IMR-90 (cell line): ENCODE measurements around the gene LRRC36. TPM values are rescaled to one million over a fixed set of nuclear protein-coding genes. Genes with fewer than 3 reads are reported as not detected.
A peak's percentile ranks its signal among the peaks of the same experiment; 100 is the strongest.

Experiments used
- ATAC-seq: fragments of 200-7000 bp; cut with Tn5 transposase; 2 replicates; pipeline ENCODE4 v1.9.1; 2020; ENCODE audit warnings: low read depth, mild to moderate bottlenecking, moderate library complexity
- BruUV-seq: library from RNA; stranded (reverse); fragments of 400-500 nt; replicated peaks from 2 replicates; lab custom pipeline; 2021; lab: Mats Ljungman, UMichigan
- CTCF ChIA-PET: fragments of 300-600 bp; formaldehyde crosslinking; extraction: SDS; loops from one replicate; lab custom pipeline; 2021; ENCODE audit warnings: antibody characterized with exemption; lab: Yijun Ruan, JAX
- POLR2A ChIA-PET: fragments of 300-600 bp; sonication (Branson Sonifier 250); formaldehyde crosslinking; loops from one replicate; lab custom pipeline; 2022; ENCODE audit warnings: antibody characterized with exemption; ENCODE audit not compliant: unreplicated experiment; lab: Charles Lee
- DNase-seq: peaks from one replicate; pipeline ENCODE4 v3.0.0; 2013
- H2AFZ ChIP-seq: replicated peaks from 2 replicates; pipeline ENCODE3; 2013; ENCODE audit warnings: low read length, mild to moderate bottlenecking; ENCODE audit not compliant: poor library complexity
- H2AK5ac ChIP-seq: 2 replicates; pipeline ENCODE4 v1.6.1; 2013; ENCODE audit warnings: low read depth, low read length, inconsistent platforms
- H2AK9ac ChIP-seq: replicated peaks from 2 replicates; pipeline ENCODE3; 2013; ENCODE audit warnings: mild to moderate bottlenecking, low read depth, low read length, moderate library complexity; ENCODE audit not compliant: poor library complexity
- H2BK120ac ChIP-seq: 2 replicates; pipeline ENCODE4 v1.6.1; 2013; ENCODE audit warnings: low read depth, low read length, inconsistent platforms
- H2BK15ac ChIP-seq: 3 replicates; pipeline ENCODE4 v1.6.1; 2013; ENCODE audit warnings: low read depth, low read length, inconsistent platforms
- H2BK20ac ChIP-seq: 2 replicates; pipeline ENCODE4 v1.6.1; 2013; ENCODE audit warnings: low read depth, mild to moderate bottlenecking, inconsistent platforms, low read length, moderate library complexity
- H2BK5ac ChIP-seq: 2 replicates; pipeline ENCODE4 v1.6.1; 2013; ENCODE audit warnings: mild to moderate bottlenecking, low read depth, low read length, inconsistent platforms; ENCODE audit not compliant: poor library complexity, severe bottlenecking
- H3K14ac ChIP-seq: replicated peaks from 2 replicates; pipeline ENCODE4 v1.6.1; 2013; ENCODE audit warnings: low read depth, low read length, inconsistent platforms
- H3K18ac ChIP-seq: 2 replicates; pipeline ENCODE4 v1.6.1; 2013; ENCODE audit warnings: low read depth, low read length, control low read depth
- H3K23ac ChIP-seq: 2 replicates; pipeline ENCODE4 v1.6.1; 2013; ENCODE audit warnings: low read depth, low read length, inconsistent platforms
- H3K27ac ChIP-seq: 2 replicates; pipeline ENCODE4 v1.5.1; 2013; ENCODE audit warnings: mild to moderate bottlenecking, control low read depth, low read length; ENCODE audit not compliant: insufficient read depth
- H3K27me3 ChIP-seq: 2 replicates; pipeline ENCODE4 v1.6.1; 2013; ENCODE audit warnings: low read length; ENCODE audit not compliant: control insufficient read depth, insufficient read depth
- H3K36me3 ChIP-seq: 2 replicates; pipeline ENCODE4 v1.6.1; 2013; ENCODE audit warnings: low read length, mixed read lengths; ENCODE audit not compliant: control insufficient read depth, insufficient read depth
- H3K4ac ChIP-seq: 2 replicates; pipeline ENCODE4 v1.6.1; 2013; ENCODE audit warnings: low read depth, low read length, inconsistent platforms
- H3K4me1 ChIP-seq: 2 replicates; pipeline ENCODE4 v1.6.1; 2013; ENCODE audit warnings: low read length, mixed read lengths; ENCODE audit not compliant: control insufficient read depth, insufficient read depth
- H3K4me2 ChIP-seq: 2 replicates; pipeline ENCODE4 v1.6.1; 2013; ENCODE audit warnings: low read depth, mild to moderate bottlenecking, control low read depth, low read length, moderate library complexity
- H3K4me3 ChIP-seq: 2 replicates; pipeline ENCODE4 v1.5.1; 2013; ENCODE audit warnings: low read depth, mild to moderate bottlenecking, control low read depth, low read length, moderate library complexity; ENCODE audit not compliant: insufficient read depth
- H3K56ac ChIP-seq: 2 replicates; pipeline ENCODE4 v1.6.1; 2013; ENCODE audit warnings: low read length, inconsistent platforms; ENCODE audit not compliant: insufficient read depth; ENCODE audit errors: extremely low read depth
- H3K79me1 ChIP-seq, 2 experiments: 2 replicates each; pipeline ENCODE4 v1.6.1; 2013; ENCODE audit warnings: low read length in 2 of 2, inconsistent platforms in 1 of 2, low read depth in 1 of 2
- H3K9ac ChIP-seq: 2 replicates; pipeline ENCODE4 v1.6.1; 2013; ENCODE audit warnings: low read depth, low read length, control low read depth
- H3K9me1 ChIP-seq: 2 replicates; pipeline ENCODE4 v1.6.1; 2013; ENCODE audit warnings: low read length, inconsistent platforms; ENCODE audit not compliant: insufficient read depth
- H3K9me3 ChIP-seq: 2 replicates; pipeline ENCODE4 v1.6.1; 2013; ENCODE audit warnings: low read length; ENCODE audit not compliant: control insufficient read depth, insufficient read depth
- H4K20me1 ChIP-seq: 2 replicates; pipeline ENCODE4 v1.6.1; 2013; ENCODE audit warnings: low read length, inconsistent platforms; ENCODE audit not compliant: insufficient read depth
- H4K5ac ChIP-seq: 2 replicates; pipeline ENCODE4 v1.6.1; 2013; ENCODE audit warnings: mild to moderate bottlenecking, low read depth, low read length, control low read depth
- H4K8ac ChIP-seq, 2 experiments: 2 replicates each; pipeline ENCODE4 v1.6.1; 2013; ENCODE audit warnings: low read depth in 2 of 2, low read length in 2 of 2, control low read depth in 1 of 2, inconsistent platforms in 1 of 2
- H4K91ac ChIP-seq: 2 replicates; pipeline ENCODE4 v1.6.1; 2013; ENCODE audit warnings: low read depth, low read length, inconsistent platforms; ENCODE audit not compliant: insufficient read depth
- BHLHE40 ChIP-seq: fragments of 150-350 bp; IDR thresholded peaks from 2 replicates; pipeline ENCODE4 v1.6.1; 2016; ENCODE audit warnings: mild to moderate bottlenecking, low read depth, low read length
- CEBPB ChIP-seq: IDR thresholded peaks from 2 replicates; pipeline ENCODE4 v1.6.1; 2012; ENCODE audit warnings: low read depth, low read length, improper control_type of control experiment
- CHD1 ChIP-seq: IDR thresholded peaks from 2 replicates; pipeline ENCODE4 v1.6.1; 2012; ENCODE audit warnings: low read depth, low read length, improper control_type of control experiment
- MAFK ChIP-seq: IDR thresholded peaks from 2 replicates; pipeline ENCODE4 v1.6.1; 2012; ENCODE audit warnings: low read depth, low read length, improper control_type of control experiment
- MXI1 ChIP-seq: IDR thresholded peaks from 2 replicates; pipeline ENCODE4 v1.6.1; 2012; ENCODE audit warnings: low read depth, mild to moderate bottlenecking, low read length, moderate library complexity, borderline replicate concordance
- NFE2L2 ChIP-seq: fragments of 150-350 bp; IDR thresholded peaks from 2 replicates; pipeline ENCODE4 v1.6.1; 2016; ENCODE audit warnings: low read depth, mild to moderate bottlenecking, low read length
- RAD21 ChIP-seq: IDR thresholded peaks from 2 replicates; pipeline ENCODE4 v1.6.1; 2012; ENCODE audit warnings: low read length, improper control_type of control experiment
- RFX5 ChIP-seq: IDR thresholded peaks from 2 replicates; pipeline ENCODE4 v1.8.0; 2012; ENCODE audit warnings: low read depth, mild to moderate bottlenecking, low read length, moderate library complexity
- WGBS, 2 experiments: methylation state at CpG; one replicate each; pipeline versions ENCODE4 v1.1.5 to v1.1.7; 2013; ENCODE audit warnings: missing lambda C conversion rate in 2 of 2; ENCODE audit not compliant: insufficient read length in 1 of 2; ENCODE audit errors: extremely low coverage in 2 of 2; 5-methylcytosine and 5-hydroxymethylcytosine counted together
- dilution Hi-C: fragments of 300-500 bp; cut with HindIII; formaldehyde crosslinking; loops from one replicate; pipeline ENCODE4 v1.14.3; 2018; ENCODE audit warnings: low sequenced_read_pairs; ENCODE audit not compliant: unreplicated experiment
- in situ Hi-C: fragments of 300-500 bp; cut with MboI; formaldehyde crosslinking; loops from 3 replicates; pipeline ENCODE4 v1.14.3; 2019; ENCODE audit warnings: low sequenced_read_pairs, inconsistent platforms, mixed read lengths
- intact Hi-C: fragments of 100-400 bp; cut with micrococcal nuclease; formaldehyde crosslinking; loops from 2 replicates; pipeline ENCODE4 v1.10.0; 2022
- polyA plus RNA-seq, 3 experiments: library from polyadenylated mRNA; depleted of rRNA; stranded (reverse); fragments of >200 nt; gene quantifications; 2 replicates each; pipeline ENCODE4 v1.2.3, GENCODE V29; 2012; ENCODE audit warnings: low replicate concordance in 1 of 3
- total RNA-seq: library from RNA; depleted of rRNA; stranded (reverse); fragments of >200 nt; gene quantifications from 2 replicates; pipeline ENCODE4 v1.2.3, GENCODE V29; 2012
- TF ChIP-seq, protein P1 (sequence below): fragments of 150-350 bp; IDR thresholded peaks from 2 replicates; pipeline ENCODE4 v1.6.1; 2016; ENCODE audit warnings: low read depth, mild to moderate bottlenecking, low read length, moderate library complexity, borderline replicate concordance
- TF ChIP-seq, protein P2 (sequence below): conservative IDR thresholded peaks from 2 replicates; pipeline ENCODE4 v1.5.1; 2012; ENCODE audit warnings: mild to moderate bottlenecking, low read depth, low read length, improper control_type of control experiment

Gene LRRC36
- total and polyA plus RNA-seq, 2 of the 4 experiments (the other 2 are of a cell fraction), result 0.18 to 0.29 TPM

DNA sequence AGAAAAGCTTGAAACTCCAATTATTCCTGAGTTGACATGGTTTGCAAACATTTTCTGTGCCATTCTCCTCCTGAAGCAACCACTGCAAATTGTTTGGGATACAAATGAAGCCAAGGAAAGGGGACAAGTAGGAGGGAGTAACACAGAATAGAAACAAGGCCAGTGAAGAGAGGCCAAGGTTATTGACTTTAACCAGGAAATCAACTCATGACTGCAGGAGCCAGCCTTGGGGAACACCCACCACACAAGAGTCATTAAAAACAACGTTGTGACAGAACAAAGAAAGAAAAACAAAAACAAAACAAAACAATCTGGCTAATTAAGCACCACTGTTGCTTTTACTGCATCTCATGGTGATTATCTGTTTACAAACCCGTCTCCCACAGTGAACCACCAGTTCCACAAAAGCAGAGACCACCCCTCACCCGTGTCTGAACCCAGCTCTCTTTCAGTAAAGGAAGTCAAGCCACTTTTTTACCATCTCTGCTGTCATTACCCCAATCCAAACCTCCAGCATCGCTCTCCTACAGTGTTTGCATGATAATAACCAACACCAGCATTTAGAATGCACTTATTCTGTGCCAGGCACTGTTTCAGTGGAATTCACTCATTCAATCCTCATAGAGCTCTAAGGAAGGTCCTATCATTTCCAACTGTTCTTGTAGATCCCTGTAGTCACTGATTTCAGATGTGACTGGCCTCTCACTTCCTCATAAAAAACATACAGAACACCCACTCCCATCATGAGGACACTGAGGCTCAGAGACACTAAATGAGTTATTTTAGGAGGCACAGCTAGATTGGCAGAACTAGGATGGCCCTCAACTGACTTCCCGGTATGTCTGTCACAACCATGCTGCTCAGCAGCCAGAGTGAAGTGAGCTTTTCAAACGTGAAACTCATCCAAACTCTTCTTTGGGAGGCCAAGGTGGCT, 87.6 kb downstream of the LRRC36 start:
- no peak for TF ChIP-seq NFE2L2
- TF ChIP-seq MXI1, result no peak
- TF ChIP-seq RAD21, result no peak
- TF ChIP-seq, protein P1, sequence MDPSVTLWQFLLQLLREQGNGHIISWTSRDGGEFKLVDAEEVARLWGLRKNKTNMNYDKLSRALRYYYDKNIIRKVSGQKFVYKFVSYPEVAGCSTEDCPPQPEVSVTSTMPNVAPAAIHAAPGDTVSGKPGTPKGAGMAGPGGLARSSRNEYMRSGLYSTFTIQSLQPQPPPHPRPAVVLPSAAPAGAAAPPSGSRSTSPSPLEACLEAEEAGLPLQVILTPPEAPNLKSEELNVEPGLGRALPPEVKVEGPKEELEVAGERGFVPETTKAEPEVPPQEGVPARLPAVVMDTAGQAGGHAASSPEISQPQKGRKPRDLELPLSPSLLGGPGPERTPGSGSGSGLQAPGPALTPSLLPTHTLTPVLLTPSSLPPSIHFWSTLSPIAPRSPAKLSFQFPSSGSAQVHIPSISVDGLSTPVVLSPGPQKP, result no peak
- TF ChIP-seq BHLHE40, result no peak
- TF ChIP-seq MAFK, result no peak
- TF ChIP-seq, protein P2, sequence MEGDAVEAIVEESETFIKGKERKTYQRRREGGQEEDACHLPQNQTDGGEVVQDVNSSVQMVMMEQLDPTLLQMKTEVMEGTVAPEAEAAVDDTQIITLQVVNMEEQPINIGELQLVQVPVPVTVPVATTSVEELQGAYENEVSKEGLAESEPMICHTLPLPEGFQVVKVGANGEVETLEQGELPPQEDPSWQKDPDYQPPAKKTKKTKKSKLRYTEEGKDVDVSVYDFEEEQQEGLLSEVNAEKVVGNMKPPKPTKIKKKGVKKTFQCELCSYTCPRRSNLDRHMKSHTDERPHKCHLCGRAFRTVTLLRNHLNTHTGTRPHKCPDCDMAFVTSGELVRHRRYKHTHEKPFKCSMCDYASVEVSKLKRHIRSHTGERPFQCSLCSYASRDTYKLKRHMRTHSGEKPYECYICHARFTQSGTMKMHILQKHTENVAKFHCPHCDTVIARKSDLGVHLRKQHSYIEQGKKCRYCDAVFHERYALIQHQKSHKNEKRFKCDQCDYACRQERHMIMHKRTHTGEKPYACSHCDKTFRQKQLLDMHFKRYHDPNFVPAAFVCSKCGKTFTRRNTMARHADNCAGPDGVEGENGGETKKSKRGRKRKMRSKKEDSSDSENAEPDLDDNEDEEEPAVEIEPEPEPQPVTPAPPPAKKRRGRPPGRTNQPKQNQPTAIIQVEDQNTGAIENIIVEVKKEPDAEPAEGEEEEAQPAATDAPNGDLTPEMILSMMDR, result no peak
- TF ChIP-seq CHD1, result no peak
- TF ChIP-seq RFX5, result no peak
- TF ChIP-seq CEBPB, result no peak
- Histone ChIP-seq H2AK9ac (no peak overlapping the region), H2AFZ (no peak overlapping the region), H4K8ac (no peak overlapping the region), H3K56ac (no peak overlapping the region), H3K27me3 (no peaks in the 10 kb centered on the region), H3K9ac (no peak overlapping the region), H3K14ac (no peak overlapping the region), H4K91ac (no peak overlapping the region), H2BK15ac (no peak overlapping the region), H2AK5ac (no peak overlapping the region), H3K23ac (0 out of 2 replicates have a peak overlapping the region, but pooled peaks have one; percentile 38), H3K4me2 (no peak overlapping the region), H3K9me3 (no peaks in the 10 kb centered on the region), H3K36me3 (no peaks in the 10 kb centered on the region), H3K9me1 (no peaks in the 10 kb centered on the region), H2BK120ac (no peak overlapping the region), H3K79me1 (peaks cover 2 to 15% of the 10 kb centered on the region in 2 experiments; a peak in 3 of 4 replicates), H3K27ac (no peak overlapping the region), H4K20me1 (no peaks in the 10 kb centered on the region), H2BK5ac (no peak overlapping the region), H3K4me1 (no peaks in the 10 kb centered on the region; the same call in 1 of the 2 replicates), H3K4ac (no peak overlapping the region), H3K18ac (no peak overlapping the region), H4K5ac (no peak overlapping the region), H3K4me3 (no peak overlapping the region), H2BK20ac (no peak overlapping the region)
- ATAC-seq (no peak), DNase-seq (no peak)
- BruUV-seq, result no TSS peak
- POLR2A ChIA-PET, result interaction anchor here (0.6 kb wide), 1 partner anchor 14 kb away, joined by 5 read pairs; no protein-coding TSS in a partner anchor
- in situ Hi-C loops, result no loop called here
- intact Hi-C loops, result no loop called here
- WGBS, 2 experiments, result 76% methylated on average over 5 of the region's 6 CpGs; no CpG with 5 or more reads in 1 of the 2 experiments
- dilution Hi-C loops, result no loop called here
- CTCF ChIA-PET, result interaction anchor here (0.7 kb wide), 1 partner anchor 14 kb away, joined by 3 read pairs; no protein-coding TSS in a partner anchor
